Fibroblast of lung (primary cell): Measurements from ENCODE around the gene SLC24A3.

Experiments used
- CTCF ChIP-seq, 2 donors: IDR thresholded peaks in 1 of 2; conservative IDR thresholded peaks in 1 of 2; 1 replicate in 1 of 2; 2 replicates in 1 of 2; pipeline ENCODE4 v1.5.1; 2011 to 2012; ENCODE audit warnings: low read length in 2 of 2, control low read depth in 1 of 2, inconsistent platforms in 1 of 2, low read depth in 1 of 2, mild to moderate bottlenecking in 1 of 2
- EZH2 ChIP-seq: IDR thresholded peaks from 2 replicates; pipeline ENCODE4 v1.5.1; 2012; ENCODE audit warnings: low read length, control low read depth, mild to moderate bottlenecking; ENCODE audit errors: missing control alignments

- TF ChIP-seq CTCF (conservative IDR thresholded peaks at IDR 0.05 in 1 of 2, IDR thresholded peaks at IDR 0.05 in 1 of 2; ENCODE audit: low read depth in 1 of 2, low read length in 2 of 2) (no peak), EZH2 (no peak)
These were observed 464.9 kb downstream of the SLC24A3 start for GRCh38 chr20:19677336-19677735.
